GM19467 (cell line): ENCODE results near the gene DISC1.

ENCODE experiments used
- ATAC-seq: cut with Tn5 transposase; IDR thresholded peaks from one replicate; pipeline ENCODE4 v1.9.1; 2021; ENCODE audit warnings: mild to moderate bottlenecking, moderate library complexity; ENCODE audit not compliant: unreplicated experiment

Gene DISC1

DNA sequence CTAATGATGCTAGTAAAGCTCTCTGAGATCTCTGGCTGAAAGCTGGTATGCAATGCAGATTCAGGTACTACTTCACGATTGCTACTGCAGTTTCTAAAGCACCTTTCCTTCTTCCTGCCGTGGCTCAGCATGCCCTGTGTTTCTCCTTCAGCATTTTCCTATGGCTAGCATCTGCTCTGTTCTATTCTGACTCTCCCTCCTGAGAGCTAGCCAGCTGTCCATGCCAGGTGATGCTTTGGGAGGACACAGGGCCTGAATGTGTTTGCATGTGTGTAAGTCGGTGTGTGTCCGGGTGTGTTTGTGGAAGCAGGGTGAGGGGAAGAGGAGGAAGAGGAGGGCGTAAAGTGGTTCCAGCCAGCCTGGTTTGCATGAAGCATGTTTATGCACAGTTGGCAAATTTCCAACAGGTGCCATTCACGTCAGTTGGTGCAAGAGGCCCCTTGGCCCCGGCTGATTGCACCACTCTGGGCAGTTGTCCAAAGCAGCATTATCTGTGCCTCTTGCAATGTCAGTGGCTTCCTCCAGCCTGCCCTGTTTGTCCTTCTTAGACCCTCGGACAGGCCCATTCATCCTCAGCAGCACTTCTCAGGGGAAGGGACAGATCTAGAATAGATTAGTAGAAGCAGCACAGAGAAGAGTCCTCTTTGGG is 433.3 kb downstream of the DISC1 start:
- no peak for ATAC-seq

DNA sequence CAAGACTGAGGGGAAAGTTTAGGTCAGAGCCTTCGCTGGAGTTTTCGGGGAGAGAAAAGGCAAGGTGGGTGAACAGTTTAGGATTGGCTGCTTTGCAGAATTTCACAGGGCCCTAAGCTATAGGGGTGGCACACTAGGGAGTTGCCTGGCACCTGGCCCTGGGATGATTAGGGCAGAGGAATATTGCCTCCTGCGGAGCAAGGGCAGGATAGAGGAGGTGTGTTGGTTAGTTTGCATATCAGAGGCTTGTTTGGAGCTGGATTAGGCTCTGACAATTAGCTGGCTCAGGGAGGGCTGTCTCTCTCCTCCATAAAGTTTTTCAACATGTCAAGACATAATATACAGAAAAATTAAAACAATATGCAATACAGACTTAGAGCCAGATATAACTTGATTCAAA is 436.4 kb downstream of the DISC1 start:
- no peak for ATAC-seq

DNA sequence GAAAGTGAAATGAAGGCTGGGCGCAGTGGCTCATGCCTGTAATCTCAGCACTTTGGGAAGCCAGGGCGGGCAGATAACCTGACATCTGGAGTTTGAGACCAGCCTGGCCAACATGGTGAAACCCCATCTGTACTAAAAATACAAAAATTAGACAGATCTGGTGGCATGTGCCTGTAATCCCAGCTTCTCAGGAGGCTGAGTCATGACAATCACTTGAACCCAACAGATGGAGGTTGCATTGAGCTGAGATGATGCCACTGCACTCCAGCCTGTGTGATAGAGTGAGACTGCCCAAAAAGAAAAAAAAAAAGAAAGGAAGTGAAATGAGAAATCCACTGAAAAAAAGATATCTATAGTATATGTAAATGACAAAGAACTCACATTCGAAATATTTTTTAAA is 439.9 kb downstream of the DISC1 start:
- ATAC-seq = no peak

DNA sequence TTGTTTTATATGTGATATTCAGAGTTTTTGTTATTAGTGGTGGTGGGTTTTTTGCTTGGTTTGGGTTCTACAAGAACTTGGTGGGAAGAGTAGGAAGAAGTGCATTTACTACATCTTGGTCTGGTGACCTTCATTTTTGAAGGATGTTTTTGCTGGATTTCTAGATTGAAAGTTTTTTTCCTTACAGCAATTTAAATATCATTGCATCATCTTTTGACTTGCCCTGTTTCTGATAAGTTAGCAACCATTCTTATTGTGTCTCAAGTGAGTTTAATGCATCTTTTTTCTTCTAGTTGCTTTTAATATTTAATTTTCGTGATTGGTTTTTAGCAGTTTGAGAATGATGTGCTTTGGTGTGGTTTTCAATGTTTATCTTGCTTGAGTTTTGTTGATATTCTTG is 447.7 kb downstream of the DISC1 start:
- no peak for ATAC-seq

GRCh38 chr1:232077809-232078208 is 451.2 kb downstream of the DISC1 start:
- no peak for ATAC-seq

GRCh38 chr1:232084584-232085223 is 458.1 kb downstream of the DISC1 start:
- ATAC-seq = no peak

GRCh38 chr1:232090816-232091215 is 464.2 kb downstream of the DISC1 start:
- ATAC-seq = no peak
